ENCODE results near the gene DOCK8. TPM values are rescaled to one million over a fixed set of nuclear protein-coding genes. Genes with fewer than 3 reads are reported as not detected.

The DOCK8 gene
- total and polyA plus RNA-seq, 2 of the 13 experiments (the other 11 are each of a cell fraction or from before 2014, with no cell fraction given) = 0.28 to 0.38 TPM

DNA sequence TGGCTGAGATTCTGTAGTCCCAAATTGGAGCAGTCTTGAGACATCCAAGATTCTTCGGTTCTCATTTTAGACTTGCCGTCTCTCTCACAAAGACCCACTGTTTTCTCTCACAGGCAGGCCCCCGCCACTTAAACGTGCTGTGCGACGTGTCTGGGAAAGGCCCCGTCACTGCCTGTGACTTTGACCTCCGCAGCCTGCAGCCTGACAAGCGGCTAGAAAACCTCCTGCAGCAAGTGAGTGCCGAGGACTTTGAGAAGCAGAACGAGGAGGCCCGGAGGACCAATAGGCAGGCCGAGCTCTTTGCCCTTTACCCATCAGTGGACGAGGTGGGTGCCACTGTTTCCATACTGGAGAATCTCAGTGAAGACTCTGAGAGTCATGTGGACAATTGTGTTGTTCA lies 97.2 kb downstream of the DOCK8 start:
- ChIA-PET POLR2A (no interaction called here), CTCF (ENCODE audit: low intra/inter-chr PET ratio, low total read pairs) (no interaction called here)
- ATAC-seq (no peak), FAIRE-seq (no peak), DNase-seq (ENCODE audit: low spot score) (no peak)
- Histone ChIP-seq H3K9ac (ENCODE audit: insufficient read depth, low read depth, low read length) (no peak overlapping the region), H3K36me3 (replicated peaks in 1 of 2; ENCODE audit: control insufficient read depth in 1 of 2, insufficient read depth in 2 of 2, low read length in 2 of 2) (no peaks in the 10 kb centered on the region), H3K4me2 (ENCODE audit: low read depth, low read length) (no peak overlapping the region), H2AFZ (ENCODE audit: low read length) (no peak overlapping the region), H3K4me3 (replicated peaks in 1 of 3; ENCODE audit: insufficient read depth in 1 of 3, low read depth in 2 of 3, low read length in 3 of 3) (no peak overlapping the region), H3K27ac (ENCODE audit: extremely low read length, insufficient read depth, low read length) (no peak overlapping the region), H3K79me2 (ENCODE audit: insufficient read depth, low read length) (no peaks in the 10 kb centered on the region), H3K9me3 (ENCODE audit: low read length) (no peaks in the 10 kb centered on the region), H4K20me1 (ENCODE audit: insufficient read depth, low read length) (no peaks in the 10 kb centered on the region), H3K4me1 (ENCODE audit: insufficient read depth, low read length) (no peaks in the 10 kb centered on the region), H3K27me3 (ENCODE audit: control insufficient read depth in 1 of 2, insufficient read depth in 2 of 2, low read length in 2 of 2) (no peaks in the 10 kb centered on the region)
- TF ChIP-seq, protein P1, sequence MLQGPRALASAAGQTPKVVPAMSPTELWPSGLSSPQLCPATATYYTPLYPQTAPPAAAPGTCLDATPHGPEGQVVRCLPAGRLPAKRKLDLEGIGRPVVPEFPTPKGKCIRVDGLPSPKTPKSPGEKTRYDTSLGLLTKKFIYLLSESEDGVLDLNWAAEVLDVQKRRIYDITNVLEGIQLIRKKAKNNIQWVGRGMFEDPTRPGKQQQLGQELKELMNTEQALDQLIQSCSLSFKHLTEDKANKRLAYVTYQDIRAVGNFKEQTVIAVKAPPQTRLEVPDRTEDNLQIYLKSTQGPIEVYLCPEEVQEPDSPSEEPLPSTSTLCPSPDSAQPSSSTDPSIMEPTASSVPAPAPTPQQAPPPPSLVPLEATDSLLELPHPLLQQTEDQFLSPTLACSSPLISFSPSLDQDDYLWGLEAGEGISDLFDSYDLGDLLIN (CRISPR knock-in tag; IDR thresholded peaks at IDR 0.05; ENCODE audit: borderline replicate concordance) = no peak
- TF ChIP-seq NCOA1 (CRISPR knock-in tag; IDR thresholded peaks at IDR 0.05) (no peak), IRF2 (CRISPR knock-in tag; IDR thresholded peaks at IDR 0.05) (no peak), SALL1 (CRISPR knock-in tag; IDR thresholded peaks at IDR 0.05) (no peak), SAFB2 (CRISPR knock-in tag; IDR thresholded peaks at IDR 0.05; ENCODE audit: borderline replicate concordance, low read depth) (no peak), SP2 (CRISPR knock-in tag; IDR thresholded peaks at IDR 0.05) (no peak), AGO1 (IDR thresholded peaks at IDR 0.05; ENCODE audit: low read depth, low read length, poor library complexity, severe bottlenecking) (no peak)
- TF ChIP-seq, protein P2, sequence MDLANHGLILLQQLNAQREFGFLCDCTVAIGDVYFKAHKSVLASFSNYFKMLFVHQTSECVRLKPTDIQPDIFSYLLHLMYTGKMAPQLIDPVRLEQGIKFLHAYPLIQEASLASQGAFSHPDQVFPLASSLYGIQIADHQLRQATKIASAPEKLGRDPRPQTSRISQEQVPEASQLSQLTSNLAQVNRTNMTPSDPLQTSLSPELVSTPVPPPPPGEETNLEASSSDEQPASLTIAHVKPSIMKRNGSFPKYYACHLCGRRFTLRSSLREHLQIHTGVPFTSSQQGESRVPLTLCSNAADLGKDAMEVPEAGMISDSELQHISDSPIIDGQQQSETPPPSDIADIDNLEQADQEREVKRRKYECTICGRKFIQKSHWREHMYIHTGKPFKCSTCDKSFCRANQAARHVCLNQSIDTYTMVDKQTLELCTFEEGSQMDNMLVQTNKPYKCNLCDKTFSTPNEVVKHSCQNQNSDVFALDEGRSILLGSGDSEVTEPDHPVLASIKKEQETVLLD (CRISPR knock-in tag; IDR thresholded peaks at IDR 0.05; ENCODE audit: low read depth) = no peak
- TF ChIP-seq, protein P3, sequence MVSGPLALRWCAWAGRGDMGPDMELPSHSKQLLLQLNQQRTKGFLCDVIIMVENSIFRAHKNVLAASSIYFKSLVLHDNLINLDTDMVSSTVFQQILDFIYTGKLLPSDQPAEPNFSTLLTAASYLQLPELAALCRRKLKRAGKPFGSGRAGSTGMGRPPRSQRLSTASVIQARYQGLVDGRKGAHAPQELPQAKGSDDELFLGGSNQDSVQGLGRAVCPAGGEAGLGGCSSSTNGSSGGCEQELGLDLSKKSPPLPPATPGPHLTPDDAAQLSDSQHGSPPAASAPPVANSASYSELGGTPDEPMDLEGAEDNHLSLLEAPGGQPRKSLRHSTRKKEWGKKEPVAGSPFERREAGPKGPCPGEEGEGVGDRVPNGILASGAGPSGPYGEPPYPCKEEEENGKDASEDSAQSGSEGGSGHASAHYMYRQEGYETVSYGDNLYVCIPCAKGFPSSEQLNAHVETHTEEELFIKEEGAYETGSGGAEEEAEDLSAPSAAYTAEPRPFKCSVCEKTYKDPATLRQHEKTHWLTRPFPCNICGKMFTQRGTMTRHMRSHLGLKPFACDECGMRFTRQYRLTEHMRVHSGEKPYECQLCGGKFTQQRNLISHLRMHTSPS (CRISPR knock-in tag; IDR thresholded peaks at IDR 0.05; ENCODE audit: low read depth) = no peak
- TF ChIP-seq, protein P4, sequence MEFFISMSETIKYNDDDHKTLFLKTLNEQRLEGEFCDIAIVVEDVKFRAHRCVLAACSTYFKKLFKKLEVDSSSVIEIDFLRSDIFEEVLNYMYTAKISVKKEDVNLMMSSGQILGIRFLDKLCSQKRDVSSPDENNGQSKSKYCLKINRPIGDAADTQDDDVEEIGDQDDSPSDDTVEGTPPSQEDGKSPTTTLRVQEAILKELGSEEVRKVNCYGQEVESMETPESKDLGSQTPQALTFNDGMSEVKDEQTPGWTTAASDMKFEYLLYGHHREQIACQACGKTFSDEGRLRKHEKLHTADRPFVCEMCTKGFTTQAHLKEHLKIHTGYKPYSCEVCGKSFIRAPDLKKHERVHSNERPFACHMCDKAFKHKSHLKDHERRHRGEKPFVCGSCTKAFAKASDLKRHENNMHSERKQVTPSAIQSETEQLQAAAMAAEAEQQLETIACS (CRISPR knock-in tag; IDR thresholded peaks at IDR 0.05) = no peak
- TF ChIP-seq, protein P5, sequence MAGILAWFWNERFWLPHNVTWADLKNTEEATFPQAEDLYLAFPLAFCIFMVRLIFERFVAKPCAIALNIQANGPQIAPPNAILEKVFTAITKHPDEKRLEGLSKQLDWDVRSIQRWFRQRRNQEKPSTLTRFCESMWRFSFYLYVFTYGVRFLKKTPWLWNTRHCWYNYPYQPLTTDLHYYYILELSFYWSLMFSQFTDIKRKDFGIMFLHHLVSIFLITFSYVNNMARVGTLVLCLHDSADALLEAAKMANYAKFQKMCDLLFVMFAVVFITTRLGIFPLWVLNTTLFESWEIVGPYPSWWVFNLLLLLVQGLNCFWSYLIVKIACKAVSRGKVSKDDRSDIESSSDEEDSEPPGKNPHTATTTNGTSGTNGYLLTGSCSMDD (CRISPR knock-in tag; IDR thresholded peaks at IDR 0.05) = no peak
- TF ChIP-seq, protein P6, sequence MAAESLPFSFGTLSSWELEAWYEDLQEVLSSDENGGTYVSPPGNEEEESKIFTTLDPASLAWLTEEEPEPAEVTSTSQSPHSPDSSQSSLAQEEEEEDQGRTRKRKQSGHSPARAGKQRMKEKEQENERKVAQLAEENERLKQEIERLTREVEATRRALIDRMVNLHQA (CRISPR knock-in tag; IDR thresholded peaks at IDR 0.05) = no peak
- WGBS (ENCODE audit: low lambda C conversion rate) = 60% methylated on average over 13 of the region's 14 CpGs
- no TSS peak for BruUV-seq (replicated peaks)
- intact Hi-C loops (cut with micrococcal nuclease; ENCODE audit: unreplicated experiment) (no loop called here), in situ Hi-C loops (cut with HindIII; ENCODE audit: extremely low pct_ligation_motif_present, low pct_unique_long_range_greater_than_20kb) (no loop called here)
